Endothelial cell of umbilical vein (primary cell): ENCODE measurements around the gene PRC1. TPM values are rescaled to one million over a fixed set of nuclear protein-coding genes. Genes with fewer than 3 reads are reported as not detected.
A peak's percentile ranks its signal among the peaks of the same experiment; 100 is the strongest.
"Not testable (repeated sequence)": the region's sequence is repeated elsewhere in the genome, so short reads cannot be mapped to it uniquely, and the experiment has no call there.

ENCODE experiments used
- BruUV-seq: library from RNA; stranded (reverse); fragments of 400-500 nt; replicated peaks from 2 replicates; lab custom pipeline; 2021; lab: Mats Ljungman, UMichigan
- CTCF ChIA-PET: fragments of 300-600, 350-600 bp; sonication (Branson Sonifier 250); formaldehyde crosslinking; loops from one replicate; lab custom pipeline; 2021; ENCODE audit warnings: antibody characterized with exemption, inconsistent platforms; lab: Charles Lee
- POLR2A ChIA-PET: fragments of 300-600, 350-600 bp; sonication (Branson Sonifier 250); formaldehyde crosslinking; loops from one replicate; lab custom pipeline; 2021; ENCODE audit warnings: antibody characterized with exemption, inconsistent platforms; lab: Charles Lee
- DNase-seq: peaks from one replicate; pipeline ENCODE4 v3.0.0-alpha.2; 2011; ENCODE audit warnings: low read depth, low spot score
- FAIRE-seq: peaks from 2 replicates; lab custom pipeline; 2011; peaks lifted over from hg19 to GRCh38; lab: Jason Lieb, UNC
- H2AFZ ChIP-seq: 2 replicates; pipeline ENCODE4 v1.6.0; 2012; ENCODE audit warnings: low read depth, low read length, control low read depth, inconsistent platforms
- H3K27ac ChIP-seq: 2 replicates; pipeline ENCODE4 v1.5.1; 2011; ENCODE audit warnings: low read depth, mild to moderate bottlenecking, control low read depth, low read length, moderate library complexity; ENCODE audit not compliant: insufficient read depth
- H3K27me3 ChIP-seq, 2 experiments: 2 replicates each; pipeline versions ENCODE4 v1.6.0 to v1.6.1; 2011; ENCODE audit warnings: low read length in 2 of 2, mixed read lengths in 1 of 2; ENCODE audit not compliant: control insufficient read depth in 2 of 2, insufficient read depth in 2 of 2
- H3K36me3 ChIP-seq, 2 experiments: 2 replicates in 1 of 2; 3 replicates in 1 of 2; pipeline ENCODE4 v1.5.1; 2011; ENCODE audit warnings: low read length in 2 of 2, mild to moderate bottlenecking in 1 of 2, moderate library complexity in 1 of 2; ENCODE audit not compliant: control insufficient read depth in 2 of 2, insufficient read depth in 2 of 2; ENCODE audit errors: extremely low read depth in 1 of 2
- H3K4me1 ChIP-seq: 3 replicates; pipeline ENCODE4 v1.5.1; 2011; ENCODE audit warnings: mild to moderate bottlenecking, low read length; ENCODE audit not compliant: control insufficient read depth, insufficient read depth; ENCODE audit errors: extremely low read depth
- H3K4me2 ChIP-seq: 2 replicates; pipeline ENCODE4 v1.6.1; 2011; ENCODE audit warnings: low read length, control low read depth, mixed read lengths; ENCODE audit not compliant: insufficient read depth
- H3K4me3 ChIP-seq, 3 experiments: fragments of 200-600 bp in 1 of 3; sonication (generic), shearing (Covaris generic) in 1 of 3; replicated peaks in 1 of 3; 2 replicates each; pipeline ENCODE4 v1.5.1; 2011 to 2016; ENCODE audit warnings: control low read depth in 3 of 3, low read length in 3 of 3, mild to moderate bottlenecking in 2 of 3, inconsistent platforms in 1 of 3, low read depth in 1 of 3, moderate library complexity in 1 of 3; ENCODE audit not compliant: insufficient read depth in 1 of 3
- H3K79me2 ChIP-seq: 2 replicates; pipeline ENCODE4 v1.6.0; 2012; ENCODE audit warnings: low read length, inconsistent platforms; ENCODE audit not compliant: control insufficient read depth, insufficient read depth
- H3K9ac ChIP-seq: replicated peaks from 2 replicates; pipeline ENCODE3; 2011; ENCODE audit warnings: low read length, control low read depth; ENCODE audit not compliant: insufficient read depth; ENCODE audit errors: extremely low read depth
- H3K9me1 ChIP-seq: replicated peaks from 3 replicates; pipeline ENCODE4 v1.6.0; 2011; ENCODE audit warnings: mild to moderate bottlenecking, low read length; ENCODE audit not compliant: control insufficient read depth, insufficient read depth; ENCODE audit errors: extremely low read depth
- H3K9me3 ChIP-seq: replicated peaks from 2 replicates; pipeline ENCODE4 v1.5.1; 2012; ENCODE audit warnings: low read length, inconsistent platforms; ENCODE audit not compliant: control insufficient read depth, insufficient read depth
- H4K20me1 ChIP-seq: replicated peaks from 2 replicates; pipeline ENCODE3; 2011; ENCODE audit warnings: mild to moderate bottlenecking, low read length; ENCODE audit not compliant: control insufficient read depth, insufficient read depth; ENCODE audit errors: extremely low read depth
- CTCF ChIP-seq, 2 donors: IDR thresholded peaks; 1 replicate in 1 of 2; 2 replicates in 1 of 2; pipeline ENCODE4 v1.5.1; 2011; ENCODE audit warnings: low read length in 2 of 2, mild to moderate bottlenecking in 2 of 2, moderate library complexity in 2 of 2, control low read depth in 1 of 2, inconsistent platforms in 1 of 2, low read depth in 1 of 2; ENCODE audit not compliant: insufficient read depth in 1 of 2; ENCODE audit errors: extremely low read depth in 1 of 2
- EZH2 ChIP-seq: IDR thresholded peaks from 2 replicates; pipeline ENCODE4 v1.6.1; 2012; ENCODE audit warnings: borderline replicate concordance, low read depth, mild to moderate bottlenecking, moderate library complexity, low read length, inconsistent platforms; ENCODE audit not compliant: severe bottlenecking
- FOS ChIP-seq: IDR thresholded peaks from 2 replicates; pipeline ENCODE4 v1.6.1; 2011; ENCODE audit warnings: mild to moderate bottlenecking, low read length, moderate library complexity, borderline replicate concordance; ENCODE audit not compliant: insufficient read depth
- GATA2 ChIP-seq: IDR thresholded peaks from 2 replicates; pipeline ENCODE4 v1.7.0; 2011; ENCODE audit warnings: low read depth, mild to moderate bottlenecking, moderate library complexity, mixed read lengths, low read length; ENCODE audit not compliant: insufficient read length, insufficient read depth
- JUN ChIP-seq: IDR thresholded peaks from 2 replicates; pipeline ENCODE4 v1.6.1; 2011; ENCODE audit warnings: borderline replicate concordance, low read depth; ENCODE audit not compliant: insufficient read length, insufficient read depth
- MYC ChIP-seq: IDR thresholded peaks from one replicate; pipeline ENCODE4 v1.6.1; 2011; ENCODE audit warnings: mild to moderate bottlenecking, low read depth, low read length
- POLR2A ChIP-seq: IDR thresholded peaks from 2 replicates; pipeline ENCODE4 v1.6.1; 2012; ENCODE audit warnings: low read depth, mild to moderate bottlenecking, control low read depth, low read length
- POLR2AphosphoS5 ChIP-seq: IDR thresholded peaks from 2 replicates; pipeline ENCODE4 v1.6.1; 2012; ENCODE audit warnings: low read depth, mild to moderate bottlenecking, control low read depth, low read length, moderate library complexity; ENCODE audit not compliant: insufficient read depth
- dilution Hi-C: fragments of 300-500 bp; cut with MboI; formaldehyde crosslinking; loops from one replicate; pipeline ENCODE4 v1.15.0; 2019; ENCODE audit warnings: low sequenced_read_pairs; ENCODE audit not compliant: extremely low pct_ligation_motif_present
- intact Hi-C: fragments of 100-400 bp; cut with micrococcal nuclease; formaldehyde crosslinking; loops from one replicate; pipeline ENCODE4 v1.10.0; 2022
- polyA plus RNA-seq, 4 experiments: library from polyadenylated mRNA; depleted of rRNA in 3 of 4; stranded (reverse) in 3 of 4; unstranded in 1 of 4; fragments of >200 nt; gene quantifications; 2 replicates each; pipeline versions ENCODE4 v1.2.1 to v1.2.3, GENCODE V29; 2011 to 2012; ENCODE audit warnings: missing spikeins in 1 of 4
- total RNA-seq: library from RNA; stranded (reverse); gene quantifications from 2 replicates; pipeline ENCODE4 v1.2.3, GENCODE V29; 2021
- TF ChIP-seq, protein P1 (sequence below): IDR thresholded peaks from 2 replicates; pipeline ENCODE4 v1.6.1; 2011; ENCODE audit not compliant: insufficient read depth, insufficient read length

Gene PRC1
- total and polyA plus RNA-seq, 2 donors (not counting 3 experiments of a cell fraction or from before 2014, with no cell fraction given), result 171 to 280 TPM

DNA sequence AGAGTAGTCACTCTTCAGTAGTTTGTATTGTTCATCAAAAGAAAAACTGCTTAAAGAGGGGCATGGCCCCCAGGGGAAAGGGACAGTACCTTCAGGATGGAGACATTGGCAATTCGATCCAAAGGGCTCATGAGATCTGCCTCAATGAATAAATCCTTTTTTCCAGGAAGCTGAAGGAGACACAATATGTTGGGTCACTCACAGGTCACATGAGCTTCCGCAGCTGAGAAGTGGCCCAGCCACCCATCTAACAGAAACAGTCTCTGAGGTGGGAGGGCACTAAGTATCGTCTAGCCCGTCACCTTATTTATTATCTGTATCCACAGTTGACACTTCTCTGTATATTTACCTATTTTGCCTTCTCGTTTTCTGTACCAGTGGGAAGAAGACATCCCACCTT, 23.4 kb upstream of the PRC1 start:
- dilution Hi-C loops, result no loop called here
- Histone ChIP-seq H3K4me2 (no peak overlapping the region), H3K9me1 (no peaks in the 10 kb centered on the region), H3K4me1 (peaks cover 11% of the 10 kb centered on the region), H2AFZ (no peak overlapping the region), H3K36me3 (peaks cover 3 to 4% of the 10 kb centered on the region in 2 experiments), H3K4me3 (no peak overlapping the region), H3K79me2 (peaks cover 32% of the 10 kb centered on the region), H3K27me3 (no peaks in the 10 kb centered on the region), H3K27ac (no peak overlapping the region), H3K9ac (no peak overlapping the region), H4K20me1 (no peaks in the 10 kb centered on the region), H3K9me3 (no peaks in the 10 kb centered on the region)
- CTCF ChIA-PET, result interaction anchor here (0.5 to 2.7 kb wide), 4 partner anchors 15 to 265 kb away, joined by 3 to 8 read pairs (median 4); no protein-coding TSS in a partner anchor
- POLR2A ChIA-PET, result no interaction called here
- BruUV-seq, result no TSS peak
- intact Hi-C loops, result no loop called here
- TF ChIP-seq GATA2, result no peak
- no peak for TF ChIP-seq POLR2A
- no peak for TF ChIP-seq POLR2AphosphoS5
- TF ChIP-seq CTCF (IDR thresholded peaks at IDR 0.05; ENCODE audit: extremely low read depth in 1 of 2, insufficient read depth in 1 of 2, low read depth in 1 of 2, low read length in 2 of 2), result no peak
- TF ChIP-seq JUN, result no peak
- TF ChIP-seq FOS, result no peak
- no peak for TF ChIP-seq MYC
- TF ChIP-seq, protein P1, sequence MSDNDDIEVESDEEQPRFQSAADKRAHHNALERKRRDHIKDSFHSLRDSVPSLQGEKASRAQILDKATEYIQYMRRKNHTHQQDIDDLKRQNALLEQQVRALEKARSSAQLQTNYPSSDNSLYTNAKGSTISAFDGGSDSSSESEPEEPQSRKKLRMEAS, result no peak
- TF ChIP-seq EZH2, result no peak
- FAIRE-seq (no peak), DNase-seq (no peak)

DNA sequence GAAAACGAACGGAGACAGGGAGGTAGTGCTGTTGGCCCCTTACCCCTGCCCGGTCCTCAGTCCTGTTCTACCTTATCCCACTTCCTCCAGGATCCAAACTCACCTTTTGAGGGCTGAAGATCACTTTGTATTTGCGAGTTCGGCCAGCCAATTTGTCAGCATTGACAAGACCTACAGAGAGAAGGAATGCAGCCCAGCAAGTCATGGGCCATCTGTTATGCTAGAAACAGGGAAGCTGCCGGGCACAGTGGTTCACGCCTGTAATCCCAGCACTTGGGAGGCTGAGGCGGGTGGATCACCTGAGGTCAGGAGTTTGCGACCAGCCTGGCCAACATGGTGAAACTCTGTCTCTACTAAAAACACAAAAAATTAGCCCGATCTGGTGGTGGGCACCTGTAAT, 19.4 kb upstream of the PRC1 start:
- H3K4me1 ChIP-seq, H3K4me2 ChIP-seq, H3K9ac ChIP-seq, H4K20me1 ChIP-seq, intact Hi-C loops, H3K79me2 ChIP-seq, dilution Hi-C loops, POLR2A ChIA-PET, H2AFZ ChIP-seq, H3K27ac ChIP-seq, H3K9me1 ChIP-seq, H3K9me3 ChIP-seq, DNase-seq, BruUV-seq, CTCF ChIA-PET, H3K27me3 ChIP-seq, H3K4me3 ChIP-seq: not testable (repeated sequence)
- H3K36me3 ChIP-seq, result peaks cover 9 to 10% of the 10 kb centered on the region in 2 experiments
- peak; percentile 24 for FAIRE-seq
